Smooth muscle cell (in vitro differentiated cells): Measurements from ENCODE around the gene CALU. TPM values are rescaled to one million over a fixed set of nuclear protein-coding genes. Genes with fewer than 3 reads are reported as not detected.

Experiments
- DNase-seq: peaks from one replicate; lab custom pipeline; 2025; ENCODE audit not compliant: unreplicated experiment; lab: John Stamatoyannopoulos, UW
- H2AFZ ChIP-seq: fragments of 200-600 bp; sonication (generic); 2 replicates; pipeline ENCODE4 v1.6.0; 2016; ENCODE audit warnings: antibody characterized with exemption, low read depth, mild to moderate bottlenecking
- H3F3A ChIP-seq: fragments of 200-600 bp; sonication (generic); 2 replicates; pipeline ENCODE4 v1.6.0; 2017; ENCODE audit warnings: antibody characterized with exemption, low read depth
- H3K27ac ChIP-seq: fragments of 200-600 bp; sonication (generic); 2 replicates; pipeline ENCODE4 v1.5.1; 2016; ENCODE audit warnings: low read depth, mild to moderate bottlenecking
- H3K27me3 ChIP-seq: fragments of 200-600 bp; sonication (generic); 2 replicates; pipeline ENCODE4 v1.6.1; 2016; ENCODE audit warnings: low read depth, mild to moderate bottlenecking
- H3K36me3 ChIP-seq: fragments of 200-600 bp; sonication (generic); 2 replicates; pipeline ENCODE4 v1.5.1; 2016; ENCODE audit warnings: low read depth
- H3K4me1 ChIP-seq: fragments of 200-600 bp; sonication (generic); 2 replicates; pipeline ENCODE4 v1.5.1; 2016; ENCODE audit warnings: low read depth
- H3K4me2 ChIP-seq: fragments of 200-600 bp; sonication (generic); 2 replicates; pipeline ENCODE4 v1.6.0; 2016; ENCODE audit warnings: mild to moderate bottlenecking
- H3K4me3 ChIP-seq: fragments of 200-600 bp; sonication (generic); 2 replicates; pipeline ENCODE4 v1.5.1; 2016; ENCODE audit warnings: mild to moderate bottlenecking
- H3K79me2 ChIP-seq: fragments of 200-600 bp; sonication (generic); 2 replicates; pipeline ENCODE4 v1.6.0; 2016; ENCODE audit warnings: low read depth, mild to moderate bottlenecking
- H3K9ac ChIP-seq: fragments of 200-600 bp; sonication (generic); 2 replicates; pipeline ENCODE4 v1.6.0; 2016; ENCODE audit warnings: low read depth
- H3K9me3 ChIP-seq: fragments of 200-600 bp; sonication (generic); replicated peaks from 2 replicates; pipeline ENCODE4 v1.5.1; 2016; ENCODE audit warnings: low read depth
- H4K20me1 ChIP-seq: fragments of 200-600 bp; sonication (generic); 2 replicates; pipeline ENCODE4 v1.6.0; 2016; ENCODE audit warnings: low read depth
- CTCF ChIP-seq: fragments of 200-600 bp; sonication (generic); IDR thresholded peaks from 2 replicates; pipeline ENCODE4 v1.5.1; 2017; ENCODE audit warnings: borderline replicate concordance, mild to moderate bottlenecking, antibody characterized with exemption; ENCODE audit not compliant: insufficient read depth, poor library complexity, severe bottlenecking
- WGBS: methylation state at CpG from one replicate; pipeline ENCODE4 v1.1.7; 2016; ENCODE audit warnings: low lambda C conversion rate; 5-methylcytosine and 5-hydroxymethylcytosine counted together
- polyA plus RNA-seq: library from polyadenylated mRNA; unstranded; fragments of >200 nt; fragmentation: Nextera tagmentation; extraction: Ambion mirVana; gene quantifications from 2 replicates; pipeline ENCODE4 v1.2.1, GENCODE V29; 2016
- total RNA-seq: library from RNA; depleted of rRNA; stranded (reverse); fragments of >200 nt; gene quantifications from 2 replicates; pipeline ENCODE4 v1.2.3, GENCODE V29; 2014

Gene CALU
- total and polyA plus RNA-seq, 2 experiments from 2014 or later, result 679 to 783 TPM

GRCh38 chr7:128755075-128755818 is 16.1 kb downstream of the CALU start:
- Histone ChIP-seq H3K27ac (peak overlapping the region; percentile 95), H3K36me3 (peaks cover 28% of the 10 kb centered on the region), H3K9ac (no peak overlapping the region), H3K27me3 (no peaks in the 10 kb centered on the region), H3K4me2 (peak overlapping the region; percentile 47), H3K79me2 (peaks cover 78% of the 10 kb centered on the region), H3K4me1 (no peaks in the 10 kb centered on the region), H3K4me3 (no peak overlapping the region), H4K20me1 (peaks cover 100% of the 10 kb centered on the region), H3K9me3 (no peaks in the 10 kb centered on the region), H2AFZ (no peak overlapping the region), H3F3A (peaks cover 44% of the 10 kb centered on the region)
- DNase-seq, result no peak
- TF ChIP-seq CTCF, result no peak
- 93% methylated on average over 2 of the region's 2 CpGs for WGBS

GRCh38 chr7:128755819-128756476 is 16.8 kb downstream of the CALU start:
- no peaks in the 10 kb centered on the region for H3K27me3 ChIP-seq
- TF ChIP-seq CTCF, result no peak
- H3K27ac ChIP-seq, result peak overlapping the region; percentile 95
- no peak overlapping the region for H3K4me3 ChIP-seq
- peaks cover 71% of the 10 kb centered on the region for H3K79me2 ChIP-seq
- H3F3A ChIP-seq, result peaks cover 43% of the 10 kb centered on the region
- H3K4me2 ChIP-seq, result peak overlapping the region; percentile 47
- DNase-seq, result no peak
- H3K9me3 ChIP-seq, result no peaks in the 10 kb centered on the region
- peak overlapping the region; percentile 70 for H3K9ac ChIP-seq
- peaks cover 100% of the 10 kb centered on the region for H4K20me1 ChIP-seq
- H2AFZ ChIP-seq, result no peak overlapping the region
- peaks cover 23% of the 10 kb centered on the region for H3K36me3 ChIP-seq
- H3K4me1 ChIP-seq, result no peaks in the 10 kb centered on the region
- WGBS, result 45% methylated on average over 5 of the region's 5 CpGs

GRCh38 chr7:128757203-128757602 is 18.0 kb downstream of the CALU start:
- H3K27ac ChIP-seq, result peak overlapping the region; percentile 95
- no peaks in the 10 kb centered on the region for H3K27me3 ChIP-seq
- no peak for TF ChIP-seq CTCF
- H3K4me1 ChIP-seq, result no peaks in the 10 kb centered on the region
- H3K4me2 ChIP-seq, result peak overlapping the region; percentile 47
- WGBS, result 25% methylated on average over 2 of the region's 2 CpGs
- no peak overlapping the region for H3K4me3 ChIP-seq
- H2AFZ ChIP-seq, result no peak overlapping the region
- H4K20me1 ChIP-seq, result peaks cover 100% of the 10 kb centered on the region
- H3K9me3 ChIP-seq, result no peaks in the 10 kb centered on the region
- H3K36me3 ChIP-seq, result peaks cover 29% of the 10 kb centered on the region
- H3K79me2 ChIP-seq, result peaks cover 66% of the 10 kb centered on the region
- no peak for DNase-seq
- H3K9ac ChIP-seq, result no peak overlapping the region
- H3F3A ChIP-seq, result peaks cover 39% of the 10 kb centered on the region
